Uterus (tissue), 4 donors: ENCODE results near the gene TCAF1. TPM values are rescaled to one million over a fixed set of nuclear protein-coding genes. Genes with fewer than 3 reads are reported as not detected.

Experiments used
- DNase-seq, 2 donors: peaks; one replicate each; pipeline ENCODE4 v3.0.0-alpha.2; 2019 to 2020
- H3K27ac ChIP-seq, 2 donors: fragments of 200-600 bp; sonication (generic); 1 replicate in 1 of 2; 2 replicates in 1 of 2; pipeline ENCODE4 v1.5.1; 2016 to 2018
- H3K27me3 ChIP-seq, 2 donors: fragments of 200-600 bp; sonication (generic); one replicate each; pipeline ENCODE4 v1.5.1; 2018 to 2019; ENCODE audit warnings: control low read depth in 1 of 2
- H3K36me3 ChIP-seq, 2 donors: fragments of 200-600 bp; sonication (generic); one replicate each; pipeline ENCODE4 v1.5.1; 2019; ENCODE audit warnings: control low read depth in 1 of 2
- H3K4me1 ChIP-seq, 2 donors: fragments of 200-600 bp; sonication (generic); one replicate each; pipeline ENCODE4 v1.5.1; 2018 to 2019; ENCODE audit warnings: control low read depth in 1 of 2
- H3K4me3 ChIP-seq, 2 donors: fragments of 200-600 bp; sonication (generic); 1 replicate in 1 of 2; 2 replicates in 1 of 2; pipeline ENCODE4 v1.5.1; 2018 to 2019; ENCODE audit warnings: mild to moderate bottlenecking in 1 of 2
- H3K9me3 ChIP-seq, 2 donors: fragments of 200-600 bp; sonication (generic); one replicate each; pipeline ENCODE4 v1.5.1; 2019; ENCODE audit warnings: control low read depth in 1 of 2
- CTCF ChIP-seq, 4 experiments: fragments of 200-600 bp in 2 of 4; fragments of 450-650 bp in 2 of 4; sonication (generic) in 2 of 4; IDR thresholded peaks; one replicate each; pipeline ENCODE4 v1.5.1; 2016 to 2019; ENCODE audit warnings: antibody characterized with exemption in 4 of 4, mild to moderate bottlenecking in 2 of 4, moderate library complexity in 1 of 4
- POLR2A ChIP-seq, 2 donors: fragments of 450-650 bp; IDR thresholded peaks; one replicate each; pipeline ENCODE4 v1.6.1; 2016; ENCODE audit warnings: antibody characterized with exemption in 2 of 2, mild to moderate bottlenecking in 1 of 2, moderate library complexity in 1 of 2
- intact Hi-C: fragments of 100-400 bp; cut with DNase I; formaldehyde crosslinking; loops from one replicate; pipeline ENCODE4 v1.15.1; 2023; ENCODE audit warnings: low total_unique reads
- total RNA-seq, 4 donors: library from RNA; depleted of rRNA in 3 of 4; stranded (reverse); fragments of >200 nt in 3 of 4; gene quantifications; one replicate each; pipeline versions ENCODE4 v1.1.0 to v1.2.4, GENCODE V29; 2014 to 2023
- donor health status: DM: yes; HTN: yes; CAD: no.

The TCAF1 gene
- total RNA-seq, 4 donors from 2014 or later, result 12.3 to 137 (median 46.6) TPM

GRCh38 chr7:143892527-143893300, 9.3 kb downstream of the TCAF1 start:
- DNase-seq, result no peak
- Histone ChIP-seq H3K4me1 (no peaks in the 10 kb centered on the region), H3K9me3 (no peaks in the 10 kb centered on the region), H3K27ac (no peak overlapping the region), H3K4me3 (no peak overlapping the region), H3K27me3 (no peaks in the 10 kb centered on the region), H3K36me3 (no peaks in the 10 kb centered on the region)
- intact Hi-C loops, result no loop called here
- no peak for TF ChIP-seq CTCF (IDR thresholded peaks at IDR 0.05)
- no peak for TF ChIP-seq POLR2A (IDR thresholded peaks at IDR 0.05)

GRCh38 chr7:143891457-143891856, 10.5 kb downstream of the TCAF1 start:
- DNase-seq, result no peak
- Histone ChIP-seq H3K4me1 (no peaks in the 10 kb centered on the region), H3K9me3 (no peaks in the 10 kb centered on the region), H3K4me3 (no peak overlapping the region), H3K27me3 (no peaks in the 10 kb centered on the region), H3K27ac (no peak overlapping the region), H3K36me3 (no peaks in the 10 kb centered on the region)
- TF ChIP-seq CTCF (IDR thresholded peaks at IDR 0.05) (no peak), POLR2A (IDR thresholded peaks at IDR 0.05) (no peak)
- intact Hi-C loops, result no loop called here

GRCh38 chr7:143890558-143890957, 11.4 kb downstream of the TCAF1 start:
- TF ChIP-seq POLR2A (IDR thresholded peaks at IDR 0.05) (no peak), CTCF (IDR thresholded peaks at IDR 0.05) (no peak)
- H3K9me3 ChIP-seq, result no peaks in the 10 kb centered on the region
- no peaks in the 10 kb centered on the region for H3K27me3 ChIP-seq
- H3K4me3 ChIP-seq, result no peak overlapping the region
- H3K27ac ChIP-seq, result no peak overlapping the region
- H3K36me3 ChIP-seq, result no peaks in the 10 kb centered on the region
- H3K4me1 ChIP-seq, result no peaks in the 10 kb centered on the region
- no peak for DNase-seq
- intact Hi-C loops, result no loop called here

GRCh38 chr7:143889068-143889467, 12.9 kb downstream of the TCAF1 start:
- Histone ChIP-seq H3K4me1 (no peaks in the 10 kb centered on the region), H3K4me3 (no peak overlapping the region), H3K36me3 (no peaks in the 10 kb centered on the region), H3K27ac (no peak overlapping the region), H3K27me3 (no peaks in the 10 kb centered on the region), H3K9me3 (no peaks in the 10 kb centered on the region)
- no peak for DNase-seq
- intact Hi-C loops, result no loop called here
- TF ChIP-seq CTCF (IDR thresholded peaks at IDR 0.05), result no peak
- no peak for TF ChIP-seq POLR2A (IDR thresholded peaks at IDR 0.05)

GRCh38 chr7:143886826-143887477, 15.0 kb downstream of the TCAF1 start:
- no peaks in the 10 kb centered on the region for H3K9me3 ChIP-seq
- TF ChIP-seq POLR2A (IDR thresholded peaks at IDR 0.05) (no peak), CTCF (IDR thresholded peaks at IDR 0.05) (no peak)
- H3K27ac ChIP-seq, result no peak overlapping the region
- no peaks in the 10 kb centered on the region for H3K36me3 ChIP-seq
- H3K27me3 ChIP-seq, result no peaks in the 10 kb centered on the region
- H3K4me1 ChIP-seq, result no peaks in the 10 kb centered on the region
- H3K4me3 ChIP-seq, result no peak overlapping the region
- intact Hi-C loops, result no loop called here
- DNase-seq, result no peak
